GM21423 (cell line): Measurements from ENCODE around the gene FERMT3.
A peak's percentile ranks its signal among the peaks of the same experiment; 100 is the strongest.

Experiments
- ATAC-seq: cut with Tn5 transposase; IDR thresholded peaks from one replicate; pipeline ENCODE4 v1.9.1; 2021; ENCODE audit warnings: mild to moderate bottlenecking, moderate library complexity; ENCODE audit not compliant: unreplicated experiment

Gene FERMT3

GRCh38 chr11:64247729-64248531 lies 41.4 kb downstream of the FERMT3 start:
- no peak for ATAC-seq

DNA sequence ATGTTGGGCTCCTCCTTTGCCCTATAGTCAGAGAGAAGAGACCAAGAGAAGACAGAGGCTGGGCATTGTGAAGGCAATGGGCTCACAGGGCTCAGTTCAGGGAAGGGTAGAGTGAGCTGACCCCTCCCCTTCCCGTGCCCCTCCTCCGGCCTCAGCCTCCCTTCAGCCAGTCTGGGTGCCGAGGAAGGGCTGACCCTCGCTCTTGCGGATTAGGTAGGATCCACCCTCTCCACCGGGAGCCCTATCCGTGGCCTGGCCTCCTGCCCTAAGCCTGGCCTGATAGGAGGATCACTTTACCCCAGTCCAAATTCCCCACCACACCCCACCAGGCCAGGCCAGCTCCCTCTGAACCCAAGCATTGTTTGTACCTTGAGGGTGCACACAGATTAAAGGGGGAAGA lies 42.1 kb downstream of the FERMT3 start:
- ATAC-seq, result no peak

- ATAC-seq, result no peak
These were observed 42.5 kb downstream of the FERMT3 start for GRCh38 chr11:64249038-64249437.

- ATAC-seq, result no peak
These were observed 43.3 kb downstream of the FERMT3 start for GRCh38 chr11:64249563-64250414.

GRCh38 chr11:64250415-64251015 lies 44.0 kb downstream of the FERMT3 start:
- no peak for ATAC-seq

GRCh38 chr11:64251016-64251752 lies 44.7 kb downstream of the FERMT3 start, which contains the start of gene PLCB3:
PLCB3 (plus strand) TSS chr11:64251530; CDS start chr11:64251650, 120 bp downstream.
- peak; percentile 35 for ATAC-seq

DNA sequence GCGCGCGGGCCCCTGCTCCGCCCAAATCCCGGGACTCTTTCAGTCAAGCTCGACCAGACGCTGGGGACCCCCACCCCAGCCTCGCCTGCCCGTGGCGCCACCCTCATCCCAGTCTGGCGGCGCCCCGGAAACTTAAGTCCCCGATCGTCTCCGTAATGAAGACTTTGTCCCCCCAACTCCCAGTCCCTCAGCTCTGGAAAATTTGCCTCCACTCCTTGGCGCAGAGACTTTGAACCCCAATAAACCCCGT lies 45.2 kb downstream of the FERMT3 start:
- ATAC-seq, result no peak

DNA sequence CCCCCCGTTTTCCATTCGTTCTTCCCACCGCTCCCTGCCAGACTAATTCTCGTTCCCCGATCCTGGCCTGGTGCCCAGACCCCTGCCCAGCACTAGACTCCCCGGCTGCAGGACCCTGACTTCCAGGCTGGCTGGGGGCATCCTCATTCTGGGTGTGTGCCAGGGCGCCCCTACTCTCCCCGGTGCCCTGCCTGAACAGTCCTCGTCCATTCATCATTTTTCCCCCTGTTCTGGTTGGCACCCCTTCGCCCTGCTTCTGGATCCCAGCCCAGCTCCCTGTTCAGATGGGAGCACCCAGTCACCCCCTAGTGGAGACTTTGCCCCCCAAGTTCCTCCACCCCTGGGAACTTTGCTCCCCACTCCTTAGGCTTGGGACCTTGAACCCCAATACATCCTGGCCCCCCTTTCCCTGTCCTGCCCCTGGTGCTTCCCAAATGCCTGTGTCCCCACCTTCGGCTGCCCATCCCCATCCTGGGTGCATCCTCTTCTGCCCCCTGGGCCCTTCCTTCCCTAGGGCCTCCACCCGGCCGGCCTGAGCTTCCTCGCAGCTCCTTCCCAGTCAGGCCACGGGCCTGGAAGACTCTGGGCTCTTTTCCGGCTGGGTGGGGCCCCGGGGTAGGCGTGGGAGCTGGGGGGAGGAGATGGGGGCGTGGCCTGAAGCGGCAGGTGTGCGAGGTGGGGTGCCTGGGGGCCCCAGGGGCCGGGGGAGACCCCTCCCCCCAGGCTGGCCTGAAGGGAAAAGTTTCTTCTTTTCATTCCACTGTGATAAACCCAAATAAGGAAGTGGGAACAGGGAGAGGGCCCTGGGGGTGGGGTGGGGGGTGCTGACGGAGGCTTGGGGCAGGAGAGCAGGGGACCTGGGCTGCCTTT lies 45.7 kb downstream of the FERMT3 start:
- no peak for ATAC-seq

GRCh38 chr11:64253043-64253442 lies 46.5 kb downstream of the FERMT3 start:
- no peak for ATAC-seq

- no peak for ATAC-seq
These were observed 47.0 kb downstream of the FERMT3 start for GRCh38 chr11:64253481-64253880.

- no peak for ATAC-seq
These were observed 47.8 kb downstream of the FERMT3 start for GRCh38 chr11:64254326-64254725.

GRCh38 chr11:64255135-64256128 lies 48.9 kb downstream of the FERMT3 start:
- ATAC-seq, result no peak

DNA sequence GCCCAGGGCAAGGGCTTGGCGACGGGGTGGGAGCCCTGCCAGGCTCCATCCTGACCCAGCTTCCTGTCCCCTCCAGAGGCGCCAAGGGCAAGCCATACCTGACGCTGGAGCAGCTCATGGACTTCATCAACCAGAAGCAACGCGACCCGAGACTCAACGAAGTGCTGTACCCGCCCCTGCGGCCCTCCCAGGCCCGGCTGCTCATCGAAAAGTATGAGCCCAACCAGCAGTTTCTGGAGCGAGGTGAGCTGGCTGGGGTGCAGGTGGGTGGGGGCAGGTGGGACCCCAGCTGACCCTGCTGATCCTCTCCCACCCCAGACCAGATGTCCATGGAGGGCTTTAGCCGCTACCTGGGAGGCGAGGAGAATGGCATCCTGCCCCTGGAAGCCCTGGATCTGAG lies 49.8 kb downstream of the FERMT3 start:
- ATAC-seq, result no peak

GRCh38 chr11:64258356-64258755 lies 51.8 kb downstream of the FERMT3 start:
- ATAC-seq, result no peak

GRCh38 chr11:64258946-64259532 lies 52.5 kb downstream of the FERMT3 start:
- ATAC-seq, result no peak

GRCh38 chr11:64259533-64260067 lies 53.1 kb downstream of the FERMT3 start:
- ATAC-seq, result no peak

DNA sequence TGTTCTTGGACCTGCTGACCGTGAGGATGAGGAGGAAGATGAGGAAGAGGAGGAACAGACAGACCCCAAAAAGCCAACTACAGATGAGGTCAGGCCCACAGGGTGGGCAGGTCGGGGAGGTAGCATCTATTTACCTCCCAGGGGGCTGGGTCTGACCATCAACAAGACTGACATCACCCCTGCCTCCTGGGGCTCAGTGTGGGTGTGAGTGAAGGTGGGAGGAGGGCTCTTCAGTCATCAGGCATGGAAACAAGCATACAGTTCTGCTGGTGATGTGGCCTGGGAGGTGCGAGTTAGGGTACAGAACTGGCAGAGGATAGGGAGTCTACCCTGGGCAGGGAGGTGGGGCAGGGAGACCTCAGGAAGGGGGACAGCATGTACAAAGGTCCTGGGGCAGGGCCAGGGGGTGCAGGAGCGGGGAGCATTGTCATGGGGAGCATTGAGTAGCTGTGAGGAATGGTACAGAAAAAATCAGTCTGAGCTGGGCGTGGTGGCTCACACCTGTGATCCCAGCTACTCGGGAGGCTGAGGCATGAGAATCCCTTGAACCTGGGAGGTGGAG lies 53.7 kb downstream of the FERMT3 start:
- ATAC-seq, result no peak

DNA sequence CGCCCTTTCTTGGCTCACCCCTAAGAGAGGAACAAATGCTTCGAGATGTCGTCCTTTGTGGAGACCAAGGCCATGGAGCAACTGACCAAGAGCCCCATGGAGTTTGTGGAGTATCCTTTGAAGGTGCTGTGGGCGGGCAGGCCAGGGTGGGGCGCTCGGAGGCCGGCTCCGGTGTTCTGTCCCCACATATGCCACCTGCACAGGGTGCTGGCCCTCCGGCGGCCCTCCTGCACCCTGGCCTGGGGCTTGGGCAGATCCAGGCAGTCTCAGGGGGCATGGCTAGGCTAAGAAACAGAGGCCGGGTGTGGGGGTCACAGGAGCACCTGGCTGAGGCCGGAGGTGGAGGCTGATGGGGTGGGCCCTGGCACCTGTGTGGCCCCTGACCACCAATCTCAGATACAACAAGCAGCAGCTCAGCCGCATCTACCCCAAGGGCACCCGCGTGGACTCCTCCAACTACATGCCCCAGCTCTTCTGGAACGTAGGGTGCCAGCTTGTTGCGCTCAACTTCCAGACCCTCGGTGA lies 55.1 kb downstream of the FERMT3 start:
- no peak for ATAC-seq
